ENCODE measurements around the gene DENND1A. TPM values are rescaled to one million over a fixed set of nuclear protein-coding genes. Genes with fewer than 3 reads are reported as not detected.

DENND1A gene
- total and polyA plus RNA-seq, 2 of the 13 experiments (the other 11 are each of a cell fraction or from before 2014, with no cell fraction given) = 14.8 to 30.1 TPM

DNA sequence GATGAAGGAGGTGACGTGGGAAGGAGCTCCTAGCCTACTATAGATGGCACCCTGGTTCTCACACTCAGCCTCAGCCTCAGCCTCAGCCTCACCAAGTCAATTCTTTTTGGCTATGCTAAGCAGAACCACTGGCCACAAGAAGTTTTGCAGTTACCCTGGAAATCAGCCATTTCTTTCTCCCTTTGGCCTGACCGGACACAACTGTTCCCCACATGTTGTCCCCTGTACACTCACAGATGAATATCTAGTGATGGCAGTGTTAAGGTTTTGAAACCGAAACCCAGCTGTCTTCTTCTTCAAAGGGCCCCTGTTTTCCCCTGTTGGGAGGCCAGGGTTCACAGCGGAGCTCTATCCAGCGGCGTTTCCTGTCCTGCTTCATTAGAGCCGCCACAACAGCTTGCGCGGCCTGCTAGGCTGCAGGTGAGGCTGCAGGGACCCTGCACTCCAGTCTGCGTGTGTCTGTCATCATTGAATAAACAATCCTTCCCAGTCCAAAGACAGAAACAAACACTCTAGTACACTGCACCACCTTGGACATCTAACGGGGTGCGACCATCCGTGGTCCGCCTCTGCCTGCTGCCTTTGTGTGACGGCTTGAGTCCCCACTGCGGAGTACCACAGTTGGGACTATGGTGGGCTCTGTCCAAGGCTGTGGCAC is 250.5 kb downstream of the DENND1A start (continued):
- TF ChIP-seq, protein P1, sequence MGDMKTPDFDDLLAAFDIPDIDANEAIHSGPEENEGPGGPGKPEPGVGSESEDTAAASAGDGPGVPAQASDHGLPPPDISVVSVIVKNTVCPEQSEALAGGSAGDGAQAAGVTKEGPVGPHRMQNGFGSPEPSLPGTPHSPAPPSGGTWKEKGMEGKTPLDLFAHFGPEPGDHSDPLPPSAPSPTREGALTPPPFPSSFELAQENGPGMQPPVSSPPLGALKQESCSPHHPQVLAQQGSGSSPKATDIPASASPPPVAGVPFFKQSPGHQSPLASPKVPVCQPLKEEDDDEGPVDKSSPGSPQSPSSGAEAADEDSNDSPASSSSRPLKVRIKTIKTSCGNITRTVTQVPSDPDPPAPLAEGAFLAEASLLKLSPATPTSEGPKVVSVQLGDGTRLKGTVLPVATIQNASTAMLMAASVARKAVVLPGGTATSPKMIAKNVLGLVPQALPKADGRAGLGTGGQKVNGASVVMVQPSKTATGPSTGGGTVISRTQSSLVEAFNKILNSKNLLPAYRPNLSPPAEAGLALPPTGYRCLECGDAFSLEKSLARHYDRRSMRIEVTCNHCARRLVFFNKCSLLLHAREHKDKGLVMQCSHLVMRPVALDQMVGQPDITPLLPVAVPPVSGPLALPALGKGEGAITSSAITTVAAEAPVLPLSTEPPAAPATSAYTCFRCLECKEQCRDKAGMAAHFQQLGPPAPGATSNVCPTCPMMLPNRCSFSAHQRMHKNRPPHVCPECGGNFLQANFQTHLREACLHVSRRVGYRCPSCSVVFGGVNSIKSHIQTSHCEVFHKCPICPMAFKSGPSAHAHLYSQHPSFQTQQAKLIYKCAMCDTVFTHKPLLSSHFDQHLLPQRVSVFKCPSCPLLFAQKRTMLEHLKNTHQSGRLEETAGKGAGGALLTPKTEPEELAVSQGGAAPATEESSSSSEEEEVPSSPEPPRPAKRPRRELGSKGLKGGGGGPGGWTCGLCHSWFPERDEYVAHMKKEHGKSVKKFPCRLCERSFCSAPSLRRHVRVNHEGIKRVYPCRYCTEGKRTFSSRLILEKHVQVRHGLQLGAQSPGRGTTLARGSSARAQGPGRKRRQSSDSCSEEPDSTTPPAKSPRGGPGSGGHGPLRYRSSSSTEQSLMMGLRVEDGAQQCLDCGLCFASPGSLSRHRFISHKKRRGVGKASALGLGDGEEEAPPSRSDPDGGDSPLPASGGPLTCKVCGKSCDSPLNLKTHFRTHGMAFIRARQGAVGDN (CRISPR knock-in tag; IDR thresholded peaks at IDR 0.05) = peak; percentile 88
- TF ChIP-seq ZNF230 (CRISPR knock-in tag; IDR thresholded peaks at IDR 0.05) = no peak
- TF ChIP-seq ZBTB39 (CRISPR knock-in tag; IDR thresholded peaks at IDR 0.05) = no peak
- no peak for TF ChIP-seq ZSCAN12 (CRISPR knock-in tag; IDR thresholded peaks at IDR 0.05)
- TF ChIP-seq, protein P2, sequence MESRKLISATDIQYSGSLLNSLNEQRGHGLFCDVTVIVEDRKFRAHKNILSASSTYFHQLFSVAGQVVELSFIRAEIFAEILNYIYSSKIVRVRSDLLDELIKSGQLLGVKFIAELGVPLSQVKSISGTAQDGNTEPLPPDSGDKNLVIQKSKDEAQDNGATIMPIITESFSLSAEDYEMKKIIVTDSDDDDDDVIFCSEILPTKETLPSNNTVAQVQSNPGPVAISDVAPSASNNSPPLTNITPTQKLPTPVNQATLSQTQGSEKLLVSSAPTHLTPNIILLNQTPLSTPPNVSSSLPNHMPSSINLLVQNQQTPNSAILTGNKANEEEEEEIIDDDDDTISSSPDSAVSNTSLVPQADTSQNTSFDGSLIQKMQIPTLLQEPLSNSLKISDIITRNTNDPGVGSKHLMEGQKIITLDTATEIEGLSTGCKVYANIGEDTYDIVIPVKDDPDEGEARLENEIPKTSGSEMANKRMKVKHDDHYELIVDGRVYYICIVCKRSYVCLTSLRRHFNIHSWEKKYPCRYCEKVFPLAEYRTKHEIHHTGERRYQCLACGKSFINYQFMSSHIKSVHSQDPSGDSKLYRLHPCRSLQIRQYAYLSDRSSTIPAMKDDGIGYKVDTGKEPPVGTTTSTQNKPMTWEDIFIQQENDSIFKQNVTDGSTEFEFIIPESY (CRISPR knock-in tag; IDR thresholded peaks at IDR 0.05) = peak; percentile 71; the same call in 1 of the 2 replicates
- TF ChIP-seq ZNF567 (CRISPR knock-in tag; IDR thresholded peaks at IDR 0.05; ENCODE audit: borderline replicate concordance) = no peak
- no peak for TF ChIP-seq KDM1A (CRISPR knock-in tag; IDR thresholded peaks at IDR 0.05)
- TF ChIP-seq ZNF280B (CRISPR knock-in tag; IDR thresholded peaks at IDR 0.05; ENCODE audit: borderline replicate concordance) = 0 out of 2 replicates have a peak, but pooled peaks have one; percentile 55
- TF ChIP-seq ZNF337 (CRISPR knock-in tag; IDR thresholded peaks at IDR 0.05; ENCODE audit: borderline replicate concordance, low read depth) = no peak
- TF ChIP-seq MED13 (CRISPR knock-in tag; IDR thresholded peaks at IDR 0.05) = no peak
- no peak for TF ChIP-seq ZSCAN20 (CRISPR knock-in tag; IDR thresholded peaks at IDR 0.05; ENCODE audit: borderline replicate concordance)
- no peak for TF ChIP-seq ZNF784 (CRISPR knock-in tag; IDR thresholded peaks at IDR 0.05; ENCODE audit: borderline replicate concordance)
- TF ChIP-seq ZNF737 (CRISPR knock-in tag; IDR thresholded peaks at IDR 0.05; ENCODE audit: borderline replicate concordance) = no peak
- TF ChIP-seq ZNF512B (CRISPR knock-in tag; IDR thresholded peaks at IDR 0.05; ENCODE audit: borderline replicate concordance) = no peak
